Bronchial epithelial cell (primary cell): ENCODE results near the gene AUTS2. TPM values are rescaled to one million over a fixed set of nuclear protein-coding genes. Genes with fewer than 3 reads are reported as not detected.

Experiments
- DNase-seq: peaks from one replicate; pipeline ENCODE4 v3.0.0-alpha.2; 2010; ENCODE audit warnings: low read depth
- FAIRE-seq: peaks from 2 replicates; lab custom pipeline; 2011; peaks lifted over from hg19 to GRCh38; lab: Jason Lieb, UNC
- H3K27me3 ChIP-seq: 2 replicates; pipeline ENCODE4 v1.5.1; 2011; ENCODE audit warnings: low read length; ENCODE audit not compliant: control insufficient read depth, insufficient read depth
- H3K36me3 ChIP-seq: 2 replicates; pipeline ENCODE4 v1.5.1; 2011; ENCODE audit warnings: low read length; ENCODE audit not compliant: control insufficient read depth, insufficient read depth
- H3K4me3 ChIP-seq: 2 replicates; pipeline ENCODE4 v1.5.1; 2011; ENCODE audit warnings: mild to moderate bottlenecking, low read depth, low read length, control low read depth
- CTCF ChIP-seq: IDR thresholded peaks from 2 replicates; pipeline ENCODE4 v1.5.1; 2011; ENCODE audit warnings: mild to moderate bottlenecking, moderate library complexity, low read length, control low read depth, inconsistent platforms; ENCODE audit not compliant: insufficient read depth, severe bottlenecking
- total RNA-seq: library from RNA; depleted of rRNA; stranded (reverse); fragments of >200 nt; gene quantifications from 2 replicates; pipeline ENCODE4 v1.2.1, GENCODE V29; 2014

Gene AUTS2
- total RNA-seq, 1 donor from 2014 or later, result 9.5 TPM

DNA sequence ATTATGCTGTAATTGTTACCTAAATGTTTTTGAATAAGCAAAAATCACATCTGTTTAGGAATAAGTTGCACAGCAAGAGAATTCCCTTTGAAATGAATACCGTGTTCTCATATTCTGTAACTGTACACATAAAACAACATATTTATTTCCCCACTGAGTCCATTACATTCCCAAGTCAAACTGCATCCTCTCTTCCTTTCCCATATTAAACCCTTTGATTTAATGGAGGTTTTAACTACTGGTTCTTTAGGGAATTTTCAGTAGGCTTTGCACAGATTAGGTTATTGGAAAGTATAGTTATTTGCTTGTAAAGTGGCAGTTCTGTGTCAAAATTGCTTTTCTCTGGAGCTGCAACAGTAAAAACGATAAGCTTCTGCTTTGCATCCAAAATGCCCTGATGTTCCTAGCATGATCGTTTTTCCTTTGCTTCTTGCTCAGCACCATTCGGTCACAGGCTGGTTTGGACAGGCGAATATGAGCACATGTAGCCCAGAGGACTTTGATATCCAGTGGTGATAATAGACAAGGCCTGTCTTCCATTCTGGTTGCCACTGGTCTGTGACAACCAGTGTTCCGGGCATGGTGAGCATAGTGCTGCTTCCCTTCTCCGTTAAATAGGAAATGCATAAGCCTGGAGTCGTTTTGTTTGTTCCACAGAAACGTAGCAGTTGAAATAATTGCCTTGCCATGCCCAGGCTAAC is 696.1 kb downstream of the AUTS2 start:
- no peak for DNase-seq

GRCh38 chr7:70298780-70299471 is 700.7 kb downstream of the AUTS2 start:
- FAIRE-seq (no peak), DNase-seq (peak; percentile 77)
- no peak for TF ChIP-seq CTCF
- Histone ChIP-seq H3K4me3 (no peak overlapping the region), H3K27me3 (no peaks in the 10 kb centered on the region), H3K36me3 (no peaks in the 10 kb centered on the region)

More for the DNA sequence above, 696.1 kb downstream of the AUTS2 start:
- no peaks in the 10 kb centered on the region for H3K36me3 ChIP-seq
- TF ChIP-seq CTCF, result no peak
- no peak for FAIRE-seq
- no peaks in the 10 kb centered on the region for H3K27me3 ChIP-seq
- no peak overlapping the region for H3K4me3 ChIP-seq

GRCh38 chr7:70299472-70299807 is 701.2 kb downstream of the AUTS2 start:
- no peak for TF ChIP-seq CTCF
- H3K27me3 ChIP-seq, result no peaks in the 10 kb centered on the region
- H3K4me3 ChIP-seq, result no peak overlapping the region
- no peak for FAIRE-seq
- DNase-seq, result no peak
- H3K36me3 ChIP-seq, result no peaks in the 10 kb centered on the region

DNA sequence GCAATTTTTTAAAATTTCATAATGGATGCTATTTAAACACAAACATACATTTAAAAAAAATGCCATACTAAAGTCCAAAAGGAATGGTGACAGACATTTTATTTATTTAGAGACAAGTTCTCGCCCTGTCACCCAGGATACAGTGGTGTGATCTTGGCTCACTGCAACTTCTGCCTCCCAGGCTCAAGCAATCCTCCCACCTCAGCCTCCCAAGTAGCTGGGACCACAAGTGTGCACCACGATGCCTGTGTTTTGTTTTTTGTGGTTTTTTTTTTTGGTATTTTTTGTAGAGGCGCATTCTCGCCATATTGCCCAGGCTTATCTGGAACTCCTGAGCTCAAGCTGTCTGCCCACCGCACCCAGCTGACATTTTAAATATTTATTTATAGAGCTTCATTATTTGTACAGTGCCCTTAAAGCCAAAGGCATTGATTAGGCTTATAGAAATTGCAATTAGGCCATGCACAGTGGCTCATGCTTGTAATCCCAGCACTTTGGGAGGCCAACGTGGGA is 703.5 kb downstream of the AUTS2 start:
- no peak overlapping the region for H3K4me3 ChIP-seq

GRCh38 chr7:70303309-70303708 is 705.0 kb downstream of the AUTS2 start:
- Histone ChIP-seq H3K4me3 (no peak overlapping the region), H3K36me3 (no peaks in the 10 kb centered on the region), H3K27me3 (no peaks in the 10 kb centered on the region)
- no peak for TF ChIP-seq CTCF
- DNase-seq (no peak), FAIRE-seq (no peak)

More for the DNA sequence above, 703.5 kb downstream of the AUTS2 start:
- Histone ChIP-seq H3K36me3 (no peaks in the 10 kb centered on the region), H3K27me3 (no peaks in the 10 kb centered on the region)
- FAIRE-seq, result no peak
- DNase-seq, result no peak
- no peak for TF ChIP-seq CTCF

DNA sequence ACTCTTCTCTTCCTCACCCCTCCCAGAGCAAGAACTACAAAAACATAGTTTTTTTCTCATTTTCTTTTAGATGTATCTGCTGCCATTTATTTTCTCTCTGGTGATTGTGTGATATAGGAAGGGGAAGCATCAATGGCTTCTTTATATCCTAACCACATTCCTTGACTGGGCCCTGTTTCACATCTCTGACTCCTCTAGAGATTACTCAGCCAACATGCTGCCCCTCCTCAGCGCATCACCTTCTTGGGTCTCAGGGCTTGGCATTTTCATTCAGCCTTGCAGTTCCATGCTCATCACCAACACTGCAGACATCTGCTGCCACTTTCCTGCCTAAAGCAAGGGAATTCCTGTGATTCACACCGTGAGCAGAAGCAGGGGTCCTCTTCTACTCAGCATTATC is 705.5 kb downstream of the AUTS2 start:
- Histone ChIP-seq H3K27me3 (no peaks in the 10 kb centered on the region), H3K36me3 (no peaks in the 10 kb centered on the region), H3K4me3 (no peak overlapping the region)
- TF ChIP-seq CTCF, result no peak
- no peak for DNase-seq
- FAIRE-seq, result no peak
